ENCODE measurements around the gene LPCAT1. TPM values are rescaled to one million over a fixed set of nuclear protein-coding genes. Genes with fewer than 3 reads are reported as not detected.

Gene LPCAT1
- total and polyA plus RNA-seq, 10 of the 15 experiments (the other 5 are each of a cell fraction or from before 2014, with no cell fraction given): 2.3 to 109 (median 72.7) TPM

- TF ChIP-seq RELB (IDR thresholded peaks at IDR 0.05; ENCODE audit: low read depth): peak; percentile 22; the same call in 1 of the 2 replicates
- no peak for TF ChIP-seq FOXK2 (IDR thresholded peaks at IDR 0.05)
- TF ChIP-seq NBN (IDR thresholded peaks at IDR 0.05): peak; percentile 7; the same call in 1 of the 2 replicates
- TF ChIP-seq POLR2AphosphoS2 (IDR thresholded peaks at IDR 0.05; ENCODE audit: low read depth, low read length): no peak
- no peak for TF ChIP-seq BCL11A (IDR thresholded peaks at IDR 0.05; ENCODE audit: low read depth, low read length)
- TF ChIP-seq RB1 (IDR thresholded peaks at IDR 0.05; ENCODE audit: borderline replicate concordance): no peak
- TF ChIP-seq POU2F2 (IDR thresholded peaks at IDR 0.05; ENCODE audit: borderline replicate concordance, low read depth, low read length): peak; percentile 58
- TF ChIP-seq, protein P1, sequence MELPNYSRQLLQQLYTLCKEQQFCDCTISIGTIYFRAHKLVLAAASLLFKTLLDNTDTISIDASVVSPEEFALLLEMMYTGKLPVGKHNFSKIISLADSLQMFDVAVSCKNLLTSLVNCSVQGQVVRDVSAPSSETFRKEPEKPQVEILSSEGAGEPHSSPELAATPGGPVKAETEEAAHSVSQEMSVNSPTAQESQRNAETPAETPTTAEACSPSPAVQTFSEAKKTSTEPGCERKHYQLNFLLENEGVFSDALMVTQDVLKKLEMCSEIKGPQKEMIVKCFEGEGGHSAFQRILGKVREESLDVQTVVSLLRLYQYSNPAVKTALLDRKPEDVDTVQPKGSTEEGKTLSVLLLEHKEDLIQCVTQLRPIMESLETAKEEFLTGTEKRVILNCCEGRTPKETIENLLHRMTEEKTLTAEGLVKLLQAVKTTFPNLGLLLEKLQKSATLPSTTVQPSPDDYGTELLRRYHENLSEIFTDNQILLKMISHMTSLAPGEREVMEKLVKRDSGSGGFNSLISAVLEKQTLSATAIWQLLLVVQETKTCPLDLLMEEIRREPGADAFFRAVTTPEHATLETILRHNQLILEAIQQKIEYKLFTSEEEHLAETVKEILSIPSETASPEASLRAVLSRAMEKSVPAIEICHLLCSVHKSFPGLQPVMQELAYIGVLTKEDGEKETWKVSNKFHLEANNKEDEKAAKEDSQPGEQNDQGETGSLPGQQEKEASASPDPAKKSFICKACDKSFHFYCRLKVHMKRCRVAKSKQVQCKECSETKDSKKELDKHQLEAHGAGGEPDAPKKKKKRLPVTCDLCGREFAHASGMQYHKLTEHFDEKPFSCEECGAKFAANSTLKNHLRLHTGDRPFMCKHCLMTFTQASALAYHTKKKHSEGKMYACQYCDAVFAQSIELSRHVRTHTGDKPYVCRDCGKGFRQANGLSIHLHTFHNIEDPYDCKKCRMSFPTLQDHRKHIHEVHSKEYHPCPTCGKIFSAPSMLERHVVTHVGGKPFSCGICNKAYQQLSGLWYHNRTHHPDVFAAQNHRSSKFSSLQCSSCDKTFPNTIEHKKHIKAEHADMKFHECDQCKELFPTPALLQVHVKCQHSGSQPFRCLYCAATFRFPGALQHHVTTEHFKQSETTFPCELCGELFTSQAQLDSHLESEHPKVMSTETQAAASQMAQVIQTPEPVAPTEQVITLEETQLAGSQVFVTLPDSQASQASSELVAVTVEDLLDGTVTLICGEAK (IDR thresholded peaks at IDR 0.05; ENCODE audit: borderline replicate concordance): no peak
- no peak for TF ChIP-seq HDAC2 (IDR thresholded peaks at IDR 0.05)
- TF ChIP-seq, protein P2, sequence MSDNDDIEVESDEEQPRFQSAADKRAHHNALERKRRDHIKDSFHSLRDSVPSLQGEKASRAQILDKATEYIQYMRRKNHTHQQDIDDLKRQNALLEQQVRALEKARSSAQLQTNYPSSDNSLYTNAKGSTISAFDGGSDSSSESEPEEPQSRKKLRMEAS (IDR thresholded peaks at IDR 0.05; ENCODE audit: low read depth, low read length): peak; percentile 3; the same call in 1 of the 2 replicates
- TF ChIP-seq MEF2B (IDR thresholded peaks at IDR 0.05; ENCODE audit: partially characterized antibody, poor library complexity, severe bottlenecking): peak; percentile 92
- TF ChIP-seq POLR2A (IDR thresholded peaks at IDR 0.05; ENCODE audit: low read depth, low read length): no peak
- TF ChIP-seq NFYA (IDR thresholded peaks at IDR 0.05; ENCODE audit: borderline replicate concordance, low read depth, low read length): no peak
- no peak for TF ChIP-seq KLF5 (IDR thresholded peaks at IDR 0.05; ENCODE audit: partially characterized antibody)
- TF ChIP-seq IRF3 (IDR thresholded peaks at IDR 0.05): no peak
- TF ChIP-seq ATF7 (IDR thresholded peaks at IDR 0.05; ENCODE audit: low read depth): peak; percentile 86
- TF ChIP-seq ZNF207 (IDR thresholded peaks at IDR 0.05; ENCODE audit: borderline replicate concordance): no peak
- peak; percentile 58 to 67 for TF ChIP-seq EP300 (IDR thresholded peaks at IDR 0.05; ENCODE audit: borderline replicate concordance in 1 of 2, control insufficient read depth in 1 of 2, low read depth in 2 of 2, low read length in 2 of 2)
- TF ChIP-seq CEBPB (IDR thresholded peaks at IDR 0.05; ENCODE audit: borderline replicate concordance in 1 of 2, low read depth in 2 of 2, low read length in 2 of 2): no peak
- TF ChIP-seq, protein P3, sequence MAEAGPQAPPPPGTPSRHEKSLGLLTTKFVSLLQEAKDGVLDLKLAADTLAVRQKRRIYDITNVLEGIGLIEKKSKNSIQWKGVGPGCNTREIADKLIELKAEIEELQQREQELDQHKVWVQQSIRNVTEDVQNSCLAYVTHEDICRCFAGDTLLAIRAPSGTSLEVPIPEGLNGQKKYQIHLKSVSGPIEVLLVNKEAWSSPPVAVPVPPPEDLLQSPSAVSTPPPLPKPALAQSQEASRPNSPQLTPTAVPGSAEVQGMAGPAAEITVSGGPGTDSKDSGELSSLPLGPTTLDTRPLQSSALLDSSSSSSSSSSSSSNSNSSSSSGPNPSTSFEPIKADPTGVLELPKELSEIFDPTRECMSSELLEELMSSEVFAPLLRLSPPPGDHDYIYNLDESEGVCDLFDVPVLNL (IDR thresholded peaks at IDR 0.05; ENCODE audit: low read depth, low read length): no peak
- no peak for TF ChIP-seq ZSCAN29 (IDR thresholded peaks at IDR 0.05)
- no peak for TF ChIP-seq KAT2A (conservative IDR thresholded peaks at IDR 0.05; ENCODE audit: control insufficient read depth, low read depth, low read length)
These were observed 25.8 kb downstream of the LPCAT1 start (continued) for GRCh38 chr5:1497795-1498622.
